ENCODE results near the gene NKX2-1.
"Not testable (repeated sequence)": the region's sequence is repeated elsewhere in the genome, so short reads cannot be mapped to it uniquely, and the experiment has no call there.

NKX2-1 gene

GRCh38 chr14:36505181-36505815 is 14.7 kb downstream of the NKX2-1 start:
- no peaks in the 10 kb centered on the region for H3K9me3 Mint-ChIP-seq
- H3K4me3 Mint-ChIP-seq: no peak overlapping the region
- H3K36me3 Mint-ChIP-seq (ENCODE audit: low read depth): peaks cover 7% of the 10 kb centered on the region
- peaks cover 77% of the 10 kb centered on the region for H3K27me3 Mint-ChIP-seq (ENCODE audit: low read depth)
- no peak overlapping the region for H3K27ac Mint-ChIP-seq
- peaks cover 3% of the 10 kb centered on the region for H3K4me1 Mint-ChIP-seq (ENCODE audit: low read depth)
- no peak for DNase-seq (ENCODE audit: low spot score)

GRCh38 chr14:36504771-36505175 is 15.3 kb downstream of the NKX2-1 start:
- H3K27ac Mint-ChIP-seq: no peak overlapping the region
- H3K27me3 Mint-ChIP-seq (ENCODE audit: low read depth): peaks cover 77% of the 10 kb centered on the region
- H3K4me3 Mint-ChIP-seq: no peak overlapping the region
- H3K36me3 Mint-ChIP-seq (ENCODE audit: low read depth): peaks cover 7% of the 10 kb centered on the region
- peaks cover 3% of the 10 kb centered on the region for H3K4me1 Mint-ChIP-seq (ENCODE audit: low read depth)
- H3K9me3 Mint-ChIP-seq: no peaks in the 10 kb centered on the region
- no peak for DNase-seq (ENCODE audit: low spot score)

GRCh38 chr14:36503771-36504741 is 16.0 kb downstream of the NKX2-1 start:
- DNase-seq (ENCODE audit: low spot score): no peak
- H3K9me3 Mint-ChIP-seq: no peaks in the 10 kb centered on the region
- peaks cover 70% of the 10 kb centered on the region for H3K27me3 Mint-ChIP-seq (ENCODE audit: low read depth)
- H3K4me3 Mint-ChIP-seq: no peak overlapping the region
- peaks cover under 1% of the 10 kb centered on the region for H3K4me1 Mint-ChIP-seq (ENCODE audit: low read depth)
- H3K27ac Mint-ChIP-seq: no peak overlapping the region
- H3K36me3 Mint-ChIP-seq (ENCODE audit: low read depth): peaks cover 2% of the 10 kb centered on the region

GRCh38 chr14:36502558-36503508 is 17.2 kb downstream of the NKX2-1 start:
- Mint-ChIP-seq H3K27me3 (ENCODE audit: low read depth) (peaks cover 68% of the 10 kb centered on the region), H3K9me3 (no peaks in the 10 kb centered on the region), H3K4me3 (no peak overlapping the region), H3K36me3 (ENCODE audit: low read depth) (peaks cover 2% of the 10 kb centered on the region), H3K27ac (no peak overlapping the region), H3K4me1 (ENCODE audit: low read depth) (no peaks in the 10 kb centered on the region)
- DNase-seq (ENCODE audit: low spot score): no peak

DNA sequence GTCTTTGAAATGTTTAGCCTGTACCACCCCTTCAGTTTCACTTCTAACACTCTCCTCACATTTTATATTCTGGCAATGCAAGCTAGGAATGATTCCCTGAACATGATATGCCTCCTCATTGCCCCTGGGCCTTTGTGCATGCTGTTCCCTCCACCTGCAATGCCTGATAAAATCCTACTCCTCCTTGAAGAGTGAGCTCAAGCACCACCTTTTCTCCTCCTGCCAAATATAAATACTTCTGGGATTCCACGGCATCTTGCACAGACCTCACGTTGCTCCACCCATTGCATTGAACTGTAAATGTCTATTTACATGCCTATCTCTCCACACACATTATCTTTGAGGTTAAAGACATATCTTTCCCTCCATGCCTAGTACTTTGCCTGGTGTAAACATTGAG is 21.1 kb downstream of the NKX2-1 start:
- Mint-ChIP-seq H3K27me3 (ENCODE audit: low read depth) (peaks cover 59% of the 10 kb centered on the region), H3K9me3 (no peaks in the 10 kb centered on the region), H3K27ac (no peak overlapping the region), H3K4me3 (no peak overlapping the region), H3K4me1 (ENCODE audit: low read depth) (no peaks in the 10 kb centered on the region), H3K36me3 (ENCODE audit: low read depth) (no peaks in the 10 kb centered on the region)
- DNase-seq (ENCODE audit: low spot score): no peak

DNA sequence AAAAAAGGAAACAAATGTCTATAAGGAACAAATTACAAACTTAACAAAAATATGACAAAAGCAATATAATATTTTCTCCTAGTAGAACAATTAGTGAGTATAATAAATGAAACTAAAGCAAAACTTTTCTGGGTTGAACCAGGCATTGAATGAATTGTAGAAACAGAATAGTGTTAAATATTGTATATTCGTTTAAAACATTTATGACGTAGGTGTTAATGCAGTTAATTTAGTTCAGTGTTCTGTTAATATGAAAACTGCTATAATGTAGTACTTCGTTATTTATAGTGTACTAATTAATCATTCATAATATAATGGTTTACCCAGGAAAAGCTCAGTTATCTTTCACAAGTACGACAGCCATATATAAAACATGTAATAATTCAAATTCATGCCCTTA is 23.7 kb downstream of the NKX2-1 start:
- Mint-ChIP-seq H3K4me3 (no peak overlapping the region), H3K27ac (no peak overlapping the region), H3K4me1 (ENCODE audit: low read depth) (no peaks in the 10 kb centered on the region), H3K36me3 (ENCODE audit: low read depth) (no peaks in the 10 kb centered on the region), H3K9me3 (no peaks in the 10 kb centered on the region), H3K27me3 (ENCODE audit: low read depth) (peaks cover 43% of the 10 kb centered on the region)
- DNase-seq (ENCODE audit: low spot score): no peak

- H3K4me1 Mint-ChIP-seq (ENCODE audit: low read depth): no peaks in the 10 kb centered on the region
- H3K27me3 Mint-ChIP-seq (ENCODE audit: low read depth): peaks cover 44% of the 10 kb centered on the region
- H3K4me3 Mint-ChIP-seq: no peak overlapping the region
- H3K36me3 Mint-ChIP-seq (ENCODE audit: low read depth): no peaks in the 10 kb centered on the region
- H3K9me3 Mint-ChIP-seq: no peaks in the 10 kb centered on the region
- DNase-seq (ENCODE audit: low spot score): no peak
- no peak overlapping the region for H3K27ac Mint-ChIP-seq
Observed at GRCh38 chr14:36495666-36496065, 24.4 kb downstream of the NKX2-1 start.

GRCh38 chr14:36493761-36494160 is 26.3 kb downstream of the NKX2-1 start:
- H3K4me3 Mint-ChIP-seq: no peak overlapping the region
- peaks cover 32% of the 10 kb centered on the region for H3K27me3 Mint-ChIP-seq (ENCODE audit: low read depth)
- DNase-seq (ENCODE audit: low spot score): no peak
- no peaks in the 10 kb centered on the region for H3K4me1 Mint-ChIP-seq (ENCODE audit: low read depth)
- H3K27ac Mint-ChIP-seq: no peak overlapping the region
- H3K9me3 Mint-ChIP-seq: no peaks in the 10 kb centered on the region
- H3K36me3 Mint-ChIP-seq (ENCODE audit: low read depth): no peaks in the 10 kb centered on the region

GRCh38 chr14:36485773-36486172 is 34.3 kb downstream of the NKX2-1 start:
- DNase-seq (ENCODE audit: low spot score): no peak
- no peaks in the 10 kb centered on the region for H3K4me1 Mint-ChIP-seq (ENCODE audit: low read depth)
- no peaks in the 10 kb centered on the region for H3K36me3 Mint-ChIP-seq (ENCODE audit: low read depth)

GRCh38 chr14:36479344-36479743 is 40.7 kb downstream of the NKX2-1 start:
- Mint-ChIP-seq H3K36me3 (ENCODE audit: low read depth) (no peaks in the 10 kb centered on the region), H3K27ac (no peak overlapping the region), H3K4me1 (ENCODE audit: low read depth) (peaks cover 3% of the 10 kb centered on the region), H3K9me3 (no peaks in the 10 kb centered on the region), H3K4me3 (no peak overlapping the region), H3K27me3 (ENCODE audit: low read depth) (no peaks in the 10 kb centered on the region)
- no peak for DNase-seq (ENCODE audit: low spot score)

More at GRCh38 chr14:36485773-36486172, 34.3 kb downstream of the NKX2-1 start:
- Mint-ChIP-seq H3K4me3 (no peak overlapping the region), H3K27ac (no peak overlapping the region), H3K27me3 (ENCODE audit: low read depth) (no peaks in the 10 kb centered on the region), H3K9me3 (no peaks in the 10 kb centered on the region)

- Mint-ChIP-seq H3K9me3 (no peaks in the 10 kb centered on the region), H3K4me1 (ENCODE audit: low read depth) (peaks cover 3% of the 10 kb centered on the region), H3K36me3 (ENCODE audit: low read depth) (no peaks in the 10 kb centered on the region), H3K27me3 (ENCODE audit: low read depth) (no peaks in the 10 kb centered on the region), H3K27ac (no peak overlapping the region), H3K4me3 (no peak overlapping the region)
- DNase-seq (ENCODE audit: low spot score): no peak
Observed at GRCh38 chr14:36478782-36479181, 41.2 kb downstream of the NKX2-1 start.

- Mint-ChIP-seq H3K27ac (no peak overlapping the region), H3K36me3 (ENCODE audit: low read depth) (no peaks in the 10 kb centered on the region), H3K9me3 (no peaks in the 10 kb centered on the region), H3K4me1 (ENCODE audit: low read depth) (peaks cover 3% of the 10 kb centered on the region), H3K4me3 (no peak overlapping the region), H3K27me3 (ENCODE audit: low read depth) (no peaks in the 10 kb centered on the region)
- DNase-seq (ENCODE audit: low spot score): no peak
Observed at GRCh38 chr14:36477266-36477665, 42.8 kb downstream of the NKX2-1 start.

DNA sequence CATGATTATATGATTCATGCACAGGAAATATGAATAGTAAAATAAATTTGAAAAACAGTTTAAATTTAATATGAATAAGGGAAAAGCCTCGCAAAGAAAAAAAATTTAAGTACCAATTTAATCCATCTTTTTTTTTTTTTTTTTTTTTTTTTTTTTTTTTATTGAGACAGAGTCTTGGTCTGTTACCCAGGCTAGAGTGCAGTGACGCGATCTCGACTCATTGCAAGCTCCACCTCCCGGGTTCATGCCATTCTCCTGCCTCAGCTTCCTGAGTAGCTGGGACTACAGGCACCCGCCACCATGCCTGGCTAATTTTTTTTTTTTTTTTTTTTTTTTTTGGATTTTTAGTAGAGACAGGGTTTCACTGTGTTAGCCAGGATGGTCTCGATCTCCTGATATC is 44.0 kb downstream of the NKX2-1 start:
- not testable (repeated sequence) for H3K27ac Mint-ChIP-seq; DNase-seq (ENCODE audit: low spot score); H3K9me3 Mint-ChIP-seq; H3K4me3 Mint-ChIP-seq; H3K27me3 Mint-ChIP-seq (ENCODE audit: low read depth); H3K4me1 Mint-ChIP-seq (ENCODE audit: low read depth); H3K36me3 Mint-ChIP-seq (ENCODE audit: low read depth)
